HepG2 (cell line): ENCODE measurements around the gene ATP6V0E1. TPM values are rescaled to one million over a fixed set of nuclear protein-coding genes. Genes with fewer than 3 reads are reported as not detected.
A peak's percentile ranks its signal among the peaks of the same experiment; 100 is the strongest.

Source experiments
- EEA1 ChIP-seq: sonication (generic); formaldehyde crosslinking; IDR thresholded peaks from 2 replicates; pipeline ENCODE4 v1.5.1; 2020; ENCODE audit warnings: mild to moderate bottlenecking, missing genetic modification reagents, borderline replicate concordance
- HDAC2 ChIP-seq: sonication (generic); formaldehyde crosslinking; IDR thresholded peaks from 2 replicates; pipeline ENCODE4 v1.4.0; 2020; ENCODE audit warnings: missing genetic modification reagents
- KDM5B ChIP-seq: sonication (generic); formaldehyde crosslinking; IDR thresholded peaks from 2 replicates; pipeline ENCODE4 v1.4.0; 2020; ENCODE audit warnings: missing genetic modification reagents, mild to moderate bottlenecking, borderline replicate concordance
- KLF11 ChIP-seq: IDR thresholded peaks from 2 replicates; pipeline ENCODE4 v1.6.1; 2016; ENCODE audit warnings: missing compliant biosample characterization
- MTF1 ChIP-seq: sonication (generic); formaldehyde crosslinking; IDR thresholded peaks from 2 replicates; pipeline ENCODE4 v1.5.0; 2020; ENCODE audit warnings: missing genetic modification reagents
- NFKBIZ ChIP-seq: IDR thresholded peaks from 2 replicates; pipeline ENCODE4 v1.6.1; 2018; ENCODE audit warnings: missing genetic modification reagents, missing compliant biosample characterization
- PRPF4 ChIP-seq: fragments of 200-400 bp; formaldehyde crosslinking; IDR thresholded peaks from 2 replicates; pipeline ENCODE4 v1.6.1; 2016; ENCODE audit warnings: low read length, low read depth; ENCODE audit not compliant: poor library complexity, severe bottlenecking
- RFXANK ChIP-seq: IDR thresholded peaks from 2 replicates; pipeline ENCODE4 v1.6.1; 2016
- SALL2 ChIP-seq: sonication (generic); formaldehyde crosslinking; IDR thresholded peaks from 2 replicates; pipeline ENCODE4 v1.8.1; 2023; ENCODE audit warnings: mild to moderate bottlenecking, missing genetic modification reagents, inconsistent platforms
- SIX4 ChIP-seq: sonication (generic); formaldehyde crosslinking; IDR thresholded peaks from 2 replicates; pipeline ENCODE4 v1.4.0; 2020; ENCODE audit warnings: missing genetic modification reagents
- SMAD3 ChIP-seq: sonication (generic); formaldehyde crosslinking; IDR thresholded peaks from 2 replicates; pipeline ENCODE4 v1.4.0; 2020; ENCODE audit warnings: missing genetic modification reagents
- TP53 ChIP-seq: sonication (generic); formaldehyde crosslinking; conservative IDR thresholded peaks from 2 replicates; pipeline ENCODE4 v1.4.0; 2020; ENCODE audit warnings: missing genetic modification reagents
- U2AF1 ChIP-seq: fragments of 200-400 bp; formaldehyde crosslinking; optimal IDR thresholded peaks from 2 replicates; pipeline ENCODE3; 2017; ENCODE audit warnings: mild to moderate bottlenecking, low read depth, low read length
- ZC3H4 ChIP-seq: sonication (generic); formaldehyde crosslinking; IDR thresholded peaks from 2 replicates; pipeline ENCODE4 v1.4.0; 2020; ENCODE audit warnings: missing genetic modification reagents, borderline replicate concordance
- ZFP41 ChIP-seq: sonication (generic); formaldehyde crosslinking; IDR thresholded peaks from 2 replicates; pipeline ENCODE4 v1.4.0; 2020; ENCODE audit warnings: mild to moderate bottlenecking, missing genetic modification reagents, borderline replicate concordance
- ZMYM2 ChIP-seq: sonication (generic); formaldehyde crosslinking; IDR thresholded peaks from 2 replicates; pipeline ENCODE4 v1.8.0; 2022; ENCODE audit warnings: mild to moderate bottlenecking, missing genetic modification reagents
- ZNF124 ChIP-seq: sonication (generic); formaldehyde crosslinking; IDR thresholded peaks from 2 replicates; pipeline ENCODE4 v1.4.0; 2020; ENCODE audit warnings: missing genetic modification reagents
- ZNF251 ChIP-seq: sonication (generic); formaldehyde crosslinking; IDR thresholded peaks from 2 replicates; pipeline ENCODE4 v1.9.0; 2021; ENCODE audit warnings: mild to moderate bottlenecking, missing genetic modification reagents
- ZNF737 ChIP-seq: sonication (generic); formaldehyde crosslinking; IDR thresholded peaks from 2 replicates; pipeline ENCODE4 v1.5.0; 2020; ENCODE audit warnings: missing genetic modification reagents, mild to moderate bottlenecking, borderline replicate concordance
- polyA plus RNA-seq, 8 experiments: library from polyadenylated mRNA; depleted of rRNA in 3 of 8; stranded (reverse) in 7 of 8; unstranded in 1 of 8; fragments of >200 nt; fragmentation: Illumina TruSeq in 4 of 8; extraction: Trizol in 4 of 8; gene quantifications; 2 replicates each; pipeline versions ENCODE4 v1.2.1 to v1.2.3, GENCODE V29; 2011 to 2016; ENCODE audit warnings: low read depth in 4 of 8, missing spikeins in 1 of 8, mixed read lengths in 1 of 8; ENCODE audit not compliant: insufficient read depth in 1 of 8
- total RNA-seq, 5 experiments: library from RNA; depleted of rRNA; stranded (reverse); fragments of >200 nt; fragmentation: Illumina TruSeq; extraction: Trizol; gene quantifications; 2 replicates each; pipeline ENCODE4 v1.2.3, GENCODE V29; 2016; ENCODE audit warnings: low read depth in 1 of 5
- TF ChIP-seq, protein P1 (sequence below), 2 experiments: sonication (generic) in 1 of 2; formaldehyde crosslinking in 1 of 2; IDR thresholded peaks; 2 replicates each; pipeline versions ENCODE4 v1.4.0 to v1.6.1; 2018 to 2020; ENCODE audit warnings: missing genetic modification reagents in 2 of 2, borderline replicate concordance in 1 of 2, low read depth in 1 of 2, mild to moderate bottlenecking in 1 of 2, missing biosample characterization in 1 of 2
- TF ChIP-seq, protein P2 (sequence below): IDR thresholded peaks from 2 replicates; pipeline ENCODE4 v1.6.1; 2016; ENCODE audit warnings: control low read depth
- TF ChIP-seq, protein P3 (sequence below): sonication (generic); formaldehyde crosslinking; IDR thresholded peaks from 2 replicates; pipeline ENCODE4 v1.8.0; 2022; ENCODE audit warnings: mild to moderate bottlenecking, missing genetic modification reagents, moderate library complexity
- TF ChIP-seq, protein P4 (sequence below): sonication (generic); formaldehyde crosslinking; IDR thresholded peaks from 2 replicates; pipeline ENCODE4 v1.4.0; 2020; ENCODE audit warnings: missing genetic modification reagents
- TF ChIP-seq, protein P5 (sequence below): sonication (generic); formaldehyde crosslinking; IDR thresholded peaks from 2 replicates; pipeline ENCODE4 v1.5.1; 2020; ENCODE audit warnings: mild to moderate bottlenecking, missing genetic modification reagents, borderline replicate concordance

The ATP6V0E1 gene
- total and polyA plus RNA-seq, 2 of the 13 experiments (the other 11 are each of a cell fraction or from before 2014, with no cell fraction given): 143 to 215 TPM

DNA sequence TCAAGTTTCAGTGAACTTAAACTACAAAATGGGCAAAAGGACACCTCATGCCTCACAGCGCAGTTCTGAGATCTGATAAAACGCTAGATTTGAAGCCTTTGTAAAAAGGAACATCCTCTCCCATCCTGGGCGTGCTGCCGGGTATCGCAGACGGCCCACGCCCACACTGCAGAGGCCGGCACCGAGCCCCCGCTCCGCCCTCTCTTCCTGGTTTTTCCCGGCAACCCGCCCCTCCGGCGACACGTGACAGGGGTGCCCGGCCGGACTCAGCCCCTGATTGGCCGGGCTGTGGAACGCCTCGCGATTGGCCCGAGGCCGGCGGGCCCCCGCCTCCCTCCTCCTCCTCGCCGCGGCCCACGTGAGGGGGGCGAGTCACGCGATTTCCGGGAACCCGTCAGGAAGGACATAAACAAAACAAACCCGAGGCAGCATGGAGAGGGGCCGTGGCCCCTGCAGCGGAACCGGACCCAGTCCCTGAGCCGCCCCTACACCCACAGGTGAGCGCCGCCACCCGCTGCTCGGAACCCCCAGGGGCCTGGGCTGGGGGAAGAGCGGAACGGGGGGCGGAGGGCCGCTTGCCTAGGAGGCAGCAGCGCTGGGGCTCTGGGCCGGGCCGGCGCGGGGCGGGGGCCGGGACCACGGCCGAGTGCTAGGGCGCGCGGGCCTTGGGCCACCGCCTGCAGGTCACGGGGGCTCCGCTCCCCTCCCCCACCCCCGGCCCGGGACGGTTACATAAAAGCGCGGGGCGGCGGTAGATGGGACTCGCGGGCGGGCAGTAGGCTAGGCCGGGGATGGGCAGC is 72.6 kb downstream of the ATP6V0E1 start, which contains the start of gene CREBRF (continued):
- no peak for TF ChIP-seq ZC3H4 (CRISPR knock-in tag)
- TF ChIP-seq, protein P1, sequence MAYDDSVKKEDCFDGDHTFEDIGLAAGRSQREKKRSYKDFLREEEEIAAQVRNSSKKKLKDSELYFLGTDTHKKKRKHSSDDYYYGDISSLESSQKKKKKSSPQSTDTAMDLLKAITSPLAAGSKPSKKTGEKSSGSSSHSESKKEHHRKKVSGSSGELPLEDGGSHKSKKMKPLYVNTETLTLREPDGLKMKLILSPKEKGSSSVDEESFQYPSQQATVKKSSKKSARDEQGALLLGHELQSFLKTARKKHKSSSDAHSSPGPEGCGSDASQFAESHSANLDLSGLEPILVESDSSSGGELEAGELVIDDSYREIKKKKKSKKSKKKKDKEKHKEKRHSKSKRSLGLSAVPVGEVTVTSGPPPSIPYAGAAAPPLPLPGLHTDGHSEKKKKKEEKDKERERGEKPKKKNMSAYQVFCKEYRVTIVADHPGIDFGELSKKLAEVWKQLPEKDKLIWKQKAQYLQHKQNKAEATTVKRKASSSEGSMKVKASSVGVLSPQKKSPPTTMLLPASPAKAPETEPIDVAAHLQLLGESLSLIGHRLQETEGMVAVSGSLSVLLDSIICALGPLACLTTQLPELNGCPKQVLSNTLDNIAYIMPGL (CRISPR knock-in tag; IDR thresholded peaks at IDR 0.05; ENCODE audit: borderline replicate concordance in 1 of 2, low read depth in 1 of 2): peak in 1 of 2 experiments; percentile 47; a peak in 1 of 4 replicates
- no peak for TF ChIP-seq TP53 (CRISPR knock-in tag)
- TF ChIP-seq SMAD3 (CRISPR knock-in tag): no peak
- TF ChIP-seq ZFP41 (CRISPR knock-in tag): no peak
- 0 out of 2 replicates have a peak, but pooled peaks have one; percentile 19 for TF ChIP-seq NFKBIZ (CRISPR knock-in tag)
- TF ChIP-seq HDAC2 (CRISPR knock-in tag): peak; percentile 15; the same call in 1 of the 2 replicates
- TF ChIP-seq ZMYM2 (CRISPR knock-in tag): no peak
- TF ChIP-seq, protein P2, sequence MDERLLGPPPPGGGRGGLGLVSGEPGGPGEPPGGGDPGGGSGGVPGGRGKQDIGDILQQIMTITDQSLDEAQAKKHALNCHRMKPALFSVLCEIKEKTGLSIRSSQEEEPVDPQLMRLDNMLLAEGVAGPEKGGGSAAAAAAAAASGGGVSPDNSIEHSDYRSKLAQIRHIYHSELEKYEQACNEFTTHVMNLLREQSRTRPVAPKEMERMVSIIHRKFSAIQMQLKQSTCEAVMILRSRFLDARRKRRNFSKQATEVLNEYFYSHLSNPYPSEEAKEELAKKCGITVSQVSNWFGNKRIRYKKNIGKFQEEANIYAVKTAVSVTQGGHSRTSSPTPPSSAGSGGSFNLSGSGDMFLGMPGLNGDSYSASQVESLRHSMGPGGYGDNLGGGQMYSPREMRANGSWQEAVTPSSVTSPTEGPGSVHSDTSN (CRISPR knock-in tag): no peak
- TF ChIP-seq KDM5B (CRISPR knock-in tag): peak; percentile 63; the same call in 1 of the 2 replicates
- no peak for TF ChIP-seq PRPF4
- no peak for TF ChIP-seq EEA1 (CRISPR knock-in tag)
- 0 out of 2 replicates have a peak, but pooled peaks have one; percentile 33 for TF ChIP-seq SIX4 (CRISPR knock-in tag)
- TF ChIP-seq, protein P3, sequence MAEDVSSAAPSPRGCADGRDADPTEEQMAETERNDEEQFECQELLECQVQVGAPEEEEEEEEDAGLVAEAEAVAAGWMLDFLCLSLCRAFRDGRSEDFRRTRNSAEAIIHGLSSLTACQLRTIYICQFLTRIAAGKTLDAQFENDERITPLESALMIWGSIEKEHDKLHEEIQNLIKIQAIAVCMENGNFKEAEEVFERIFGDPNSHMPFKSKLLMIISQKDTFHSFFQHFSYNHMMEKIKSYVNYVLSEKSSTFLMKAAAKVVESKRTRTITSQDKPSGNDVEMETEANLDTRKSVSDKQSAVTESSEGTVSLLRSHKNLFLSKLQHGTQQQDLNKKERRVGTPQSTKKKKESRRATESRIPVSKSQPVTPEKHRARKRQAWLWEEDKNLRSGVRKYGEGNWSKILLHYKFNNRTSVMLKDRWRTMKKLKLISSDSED: no peak
- TF ChIP-seq, protein P4, sequence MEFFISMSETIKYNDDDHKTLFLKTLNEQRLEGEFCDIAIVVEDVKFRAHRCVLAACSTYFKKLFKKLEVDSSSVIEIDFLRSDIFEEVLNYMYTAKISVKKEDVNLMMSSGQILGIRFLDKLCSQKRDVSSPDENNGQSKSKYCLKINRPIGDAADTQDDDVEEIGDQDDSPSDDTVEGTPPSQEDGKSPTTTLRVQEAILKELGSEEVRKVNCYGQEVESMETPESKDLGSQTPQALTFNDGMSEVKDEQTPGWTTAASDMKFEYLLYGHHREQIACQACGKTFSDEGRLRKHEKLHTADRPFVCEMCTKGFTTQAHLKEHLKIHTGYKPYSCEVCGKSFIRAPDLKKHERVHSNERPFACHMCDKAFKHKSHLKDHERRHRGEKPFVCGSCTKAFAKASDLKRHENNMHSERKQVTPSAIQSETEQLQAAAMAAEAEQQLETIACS (CRISPR knock-in tag): no peak
- no peak for TF ChIP-seq RFXANK
- peak; percentile 19; the same call in 1 of the 2 replicates for TF ChIP-seq ZNF124
- no peak for TF ChIP-seq ZNF251 (CRISPR knock-in tag)
- TF ChIP-seq ZNF737: no peak
- TF ChIP-seq SALL2: peak; percentile 24; the same call in 1 of the 2 replicates
- TF ChIP-seq, protein P5, sequence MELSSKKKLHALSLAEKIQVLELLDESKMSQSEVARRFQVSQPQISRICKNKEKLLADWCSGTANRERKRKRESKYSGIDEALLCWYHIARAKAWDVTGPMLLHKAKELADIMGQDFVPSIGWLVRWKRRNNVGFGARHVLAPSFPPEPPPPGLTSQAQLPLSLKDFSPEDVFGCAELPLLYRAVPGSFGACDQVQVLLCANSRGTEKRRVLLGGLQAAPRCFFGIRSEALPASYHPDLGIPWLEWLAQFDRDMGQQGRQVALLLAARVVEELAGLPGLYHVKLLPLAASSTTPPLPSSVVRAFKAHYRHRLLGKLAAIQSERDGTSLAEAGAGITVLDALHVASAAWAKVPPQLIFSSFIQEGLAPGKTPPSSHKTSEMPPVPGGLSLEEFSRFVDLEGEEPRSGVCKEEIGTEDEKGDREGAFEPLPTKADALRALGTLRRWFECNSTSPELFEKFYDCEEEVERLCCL: no peak
- 0 out of 2 replicates have a peak, but pooled peaks have one; percentile 84 for TF ChIP-seq KLF11 (CRISPR knock-in tag)
- TF ChIP-seq U2AF1: peak; percentile 83
- no peak for TF ChIP-seq MTF1 (CRISPR knock-in tag)
